Tibial nerve (tissue), 4 donors: ENCODE results near the gene XCR1.

Experiments
- CTCF ChIP-seq, 5 experiments: fragments of 200-600 bp in 3 of 5; fragments of 450-650 bp in 2 of 5; sonication (generic) in 3 of 5; IDR thresholded peaks; one replicate each; pipeline ENCODE4 v1.5.1; 2016 to 2019; ENCODE audit warnings: antibody characterized with exemption in 5 of 5, mild to moderate bottlenecking in 3 of 5, moderate library complexity in 2 of 5
- EP300 ChIP-seq, 2 donors: sonication (generic); formaldehyde crosslinking; IDR thresholded peaks; one replicate each; pipeline ENCODE4 v1.6.1; 2017; ENCODE audit warnings: antibody characterized with exemption in 2 of 2, mild to moderate bottlenecking in 1 of 2
- POLR2A ChIP-seq, 2 donors: fragments of 450-650 bp; IDR thresholded peaks; one replicate each; pipeline ENCODE4 v1.6.1; 2017; ENCODE audit warnings: antibody characterized with exemption in 2 of 2, mild to moderate bottlenecking in 2 of 2, moderate library complexity in 2 of 2

DNA sequence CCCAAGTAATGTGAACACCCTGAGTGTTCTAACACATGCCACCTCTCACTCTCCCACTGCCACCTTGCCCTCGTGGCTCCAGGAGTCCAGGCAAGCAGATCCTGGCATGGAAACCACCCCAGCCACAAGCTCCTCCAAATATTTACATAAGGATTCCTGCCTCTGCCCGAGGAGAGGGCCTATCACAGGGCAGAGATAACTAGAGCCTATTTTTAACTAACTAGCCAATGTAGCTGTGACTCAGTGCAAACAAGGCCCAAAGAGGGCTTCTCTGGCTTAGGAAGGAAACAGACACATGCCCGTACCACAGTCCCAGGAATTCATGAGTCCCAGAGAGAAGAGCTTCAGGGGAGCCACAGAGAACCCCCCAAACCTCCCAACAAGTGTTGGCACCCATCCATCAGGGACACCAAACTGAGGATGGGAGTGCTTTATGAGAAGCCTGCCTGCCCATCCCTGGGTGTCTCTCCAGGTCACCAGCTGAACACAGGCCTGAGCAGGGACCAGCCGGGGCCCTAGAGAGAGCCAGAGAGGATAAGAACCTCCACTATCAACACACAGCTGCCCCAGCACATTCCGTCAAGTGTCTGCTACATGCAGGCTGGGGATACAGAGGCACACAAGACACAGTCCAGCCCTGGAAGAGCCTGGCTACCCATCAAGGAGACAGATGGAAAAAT lies 40.8 kb downstream of the XCR1 start:
- TF ChIP-seq CTCF (IDR thresholded peaks at IDR 0.05) (no peak), POLR2A (IDR thresholded peaks at IDR 0.05) (no peak), EP300 (IDR thresholded peaks at IDR 0.05) (no peak)
